ENCODE results near the gene SOX15. TPM values are rescaled to one million over a fixed set of nuclear protein-coding genes. Genes with fewer than 3 reads are reported as not detected.

The SOX15 gene
- total and polyA plus RNA-seq, 2 of the 13 experiments (the other 11 are each of a cell fraction or from before 2014, with no cell fraction given) = 0.07 to 0.18 TPM

DNA sequence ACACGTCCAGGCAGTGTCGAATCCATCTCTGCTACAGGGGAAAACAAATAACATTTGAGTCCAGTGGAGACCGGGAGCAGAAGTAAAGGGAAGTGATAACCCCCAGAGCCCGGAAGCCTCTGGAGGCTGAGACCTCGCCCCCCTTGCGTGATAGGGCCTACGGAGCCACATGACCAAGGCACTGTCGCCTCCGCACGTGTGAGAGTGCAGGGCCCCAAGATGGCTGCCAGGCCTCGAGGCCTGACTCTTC lies 17.6 kb downstream of the SOX15 start (continued):
- TF ChIP-seq MAFK (conservative IDR thresholded peaks at IDR 0.05 in 1 of 2, IDR thresholded peaks at IDR 0.05 in 1 of 2; ENCODE audit: low read length in 2 of 2) (no peak), ZNF350 (CRISPR knock-in tag; IDR thresholded peaks at IDR 0.05; ENCODE audit: borderline replicate concordance, low read depth) (no peak; the same call in 1 of the 2 replicates), RFXANK (CRISPR knock-in tag; IDR thresholded peaks at IDR 0.05) (peak; percentile 57; the same call in 1 of the 2 replicates), ZNF567 (CRISPR knock-in tag; IDR thresholded peaks at IDR 0.05; ENCODE audit: borderline replicate concordance) (no peak), SP4 (CRISPR knock-in tag; IDR thresholded peaks at IDR 0.05) (no peak; the same call in 1 of the 2 replicates), MTA1 (CRISPR knock-in tag; IDR thresholded peaks at IDR 0.05; ENCODE audit: borderline replicate concordance) (no peak), ZNF629 (CRISPR knock-in tag; conservative IDR thresholded peaks at IDR 0.05) (no peak), GFI1 (CRISPR knock-in tag; IDR thresholded peaks at IDR 0.05; ENCODE audit: borderline replicate concordance) (no peak), CBX5 (CRISPR knock-in tag; IDR thresholded peaks at IDR 0.05; ENCODE audit: borderline replicate concordance) (no peak; the same call in 1 of the 2 replicates), POLR2G (IDR thresholded peaks at IDR 0.05; ENCODE audit: low read depth, low read length) (no peak), ZNF761 (CRISPR knock-in tag; conservative IDR thresholded peaks at IDR 0.05) (no peak), RCOR2 (CRISPR knock-in tag; IDR thresholded peaks at IDR 0.05) (no peak), PHF8 (CRISPR knock-in tag; IDR thresholded peaks at IDR 0.05) (no peak), ZNF354B (CRISPR knock-in tag; IDR thresholded peaks at IDR 0.05) (no peak), RBFOX2 (IDR thresholded peaks at IDR 0.05; ENCODE audit: low read depth, low read length) (no peak), FOXA1 (IDR thresholded peaks at IDR 0.05) (no peak), FOXA1 (CRISPR knock-in tag; IDR thresholded peaks at IDR 0.05) (no peak), NCOA1 (CRISPR knock-in tag; IDR thresholded peaks at IDR 0.05) (no peak), SOX5 (CRISPR knock-in tag; IDR thresholded peaks at IDR 0.05; ENCODE audit: borderline replicate concordance) (no peak), ZBTB25 (CRISPR knock-in tag; IDR thresholded peaks at IDR 0.05) (no peak), AKAP8 (CRISPR knock-in tag; IDR thresholded peaks at IDR 0.05) (no peak), TRIM24 (CRISPR knock-in tag; IDR thresholded peaks at IDR 0.05) (no peak), IRF1 (CRISPR knock-in tag; IDR thresholded peaks at IDR 0.05; ENCODE audit: low read depth) (0 out of 2 replicates have a peak, but pooled peaks have one; percentile 73)
- TF ChIP-seq, protein P1, sequence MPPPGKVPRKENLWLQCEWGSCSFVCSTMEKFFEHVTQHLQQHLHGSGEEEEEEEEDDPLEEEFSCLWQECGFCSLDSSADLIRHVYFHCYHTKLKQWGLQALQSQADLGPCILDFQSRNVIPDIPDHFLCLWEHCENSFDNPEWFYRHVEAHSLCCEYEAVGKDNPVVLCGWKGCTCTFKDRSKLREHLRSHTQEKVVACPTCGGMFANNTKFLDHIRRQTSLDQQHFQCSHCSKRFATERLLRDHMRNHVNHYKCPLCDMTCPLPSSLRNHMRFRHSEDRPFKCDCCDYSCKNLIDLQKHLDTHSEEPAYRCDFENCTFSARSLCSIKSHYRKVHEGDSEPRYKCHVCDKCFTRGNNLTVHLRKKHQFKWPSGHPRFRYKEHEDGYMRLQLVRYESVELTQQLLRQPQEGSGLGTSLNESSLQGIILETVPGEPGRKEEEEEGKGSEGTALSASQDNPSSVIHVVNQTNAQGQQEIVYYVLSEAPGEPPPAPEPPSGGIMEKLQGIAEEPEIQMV (CRISPR knock-in tag; IDR thresholded peaks at IDR 0.05; ENCODE audit: low read depth) = peak; percentile 67; the same call in 1 of the 2 replicates
- TF ChIP-seq, protein P2, sequence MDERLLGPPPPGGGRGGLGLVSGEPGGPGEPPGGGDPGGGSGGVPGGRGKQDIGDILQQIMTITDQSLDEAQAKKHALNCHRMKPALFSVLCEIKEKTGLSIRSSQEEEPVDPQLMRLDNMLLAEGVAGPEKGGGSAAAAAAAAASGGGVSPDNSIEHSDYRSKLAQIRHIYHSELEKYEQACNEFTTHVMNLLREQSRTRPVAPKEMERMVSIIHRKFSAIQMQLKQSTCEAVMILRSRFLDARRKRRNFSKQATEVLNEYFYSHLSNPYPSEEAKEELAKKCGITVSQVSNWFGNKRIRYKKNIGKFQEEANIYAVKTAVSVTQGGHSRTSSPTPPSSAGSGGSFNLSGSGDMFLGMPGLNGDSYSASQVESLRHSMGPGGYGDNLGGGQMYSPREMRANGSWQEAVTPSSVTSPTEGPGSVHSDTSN (CRISPR knock-in tag; IDR thresholded peaks at IDR 0.05) = no peak
- TF ChIP-seq, protein P3, sequence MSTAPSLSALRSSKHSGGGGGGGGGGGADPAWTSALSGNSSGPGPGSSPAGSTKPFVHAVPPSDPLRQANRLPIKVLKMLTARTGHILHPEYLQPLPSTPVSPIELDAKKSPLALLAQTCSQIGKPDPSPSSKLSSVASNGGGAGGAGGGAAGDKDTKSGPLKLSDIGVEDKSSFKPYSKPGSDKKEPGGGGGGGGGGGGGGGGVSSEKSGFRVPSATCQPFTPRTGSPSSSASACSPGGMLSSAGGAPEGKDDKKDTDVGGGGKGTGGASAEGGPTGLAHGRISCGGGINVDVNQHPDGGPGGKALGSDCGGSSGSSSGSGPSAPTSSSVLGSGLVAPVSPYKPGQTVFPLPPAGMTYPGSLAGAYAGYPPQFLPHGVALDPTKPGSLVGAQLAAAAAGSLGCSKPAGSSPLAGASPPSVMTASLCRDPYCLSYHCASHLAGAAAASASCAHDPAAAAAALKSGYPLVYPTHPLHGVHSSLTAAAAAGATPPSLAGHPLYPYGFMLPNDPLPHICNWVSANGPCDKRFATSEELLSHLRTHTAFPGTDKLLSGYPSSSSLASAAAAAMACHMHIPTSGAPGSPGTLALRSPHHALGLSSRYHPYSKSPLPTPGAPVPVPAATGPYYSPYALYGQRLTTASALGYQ (CRISPR knock-in tag; IDR thresholded peaks at IDR 0.05) = no peak

All from HepG2 (cell line).